HepG2 (cell line): ENCODE results near the gene AOX1.

Experiments
- CCAR2 ChIP-seq: fragments of 200-400 bp; formaldehyde crosslinking; optimal IDR thresholded peaks from 2 replicates; pipeline ENCODE3; 2018; ENCODE audit warnings: low read depth, mild to moderate bottlenecking, low read length, moderate library complexity
- ELF1 ChIP-seq: sonication (generic); formaldehyde crosslinking; IDR thresholded peaks from 2 replicates; pipeline ENCODE4 v1.4.0; 2020; ENCODE audit warnings: missing genetic modification reagents
- MAFK ChIP-seq, 2 experiments: IDR thresholded peaks in 1 of 2; conservative IDR thresholded peaks in 1 of 2; 2 replicates each; pipeline ENCODE4 v1.6.1; 2011; ENCODE audit warnings: improper control_type of control experiment in 2 of 2, low read length in 2 of 2
- PHF5A ChIP-seq: IDR thresholded peaks from one replicate; pipeline ENCODE4 v1.6.1; 2018; ENCODE audit warnings: low read depth, missing genetic modification reagents; ENCODE audit not compliant: unreplicated experiment
- REST ChIP-seq, 2 experiments: IDR thresholded peaks; 2 replicates each; pipeline ENCODE4 v1.6.1; 2011 to 2012; ENCODE audit warnings: low read length in 2 of 2, borderline replicate concordance in 1 of 2, low read depth in 1 of 2, mild to moderate bottlenecking in 1 of 2, moderate library complexity in 1 of 2
- ZNF605 ChIP-seq: sonication (generic); formaldehyde crosslinking; IDR thresholded peaks from 2 replicates; pipeline ENCODE4 v1.8.0; 2022; ENCODE audit warnings: mild to moderate bottlenecking, missing genetic modification reagents

- TF ChIP-seq ELF1 (CRISPR knock-in tag) (no peak), PHF5A (CRISPR knock-in tag) (no peak), MAFK (conservative IDR thresholded peaks at IDR 0.05 in 1 of 2, IDR thresholded peaks at IDR 0.05 in 1 of 2; ENCODE audit: low read length in 2 of 2) (no peak), ZNF605 (CRISPR knock-in tag) (no peak), REST (IDR thresholded peaks at IDR 0.05; ENCODE audit: borderline replicate concordance in 1 of 2, low read depth in 1 of 2, low read length in 2 of 2) (no peak), CCAR2 (no peak)
Observed at GRCh38 chr2:200640176-200640575, 54.4 kb downstream of the AOX1 start.
